ENCODE results near the gene NKX2-8.

GRCh38 chr14:36625014-36625413, 42.6 kb upstream of the NKX2-8 start:
- no peak for TF ChIP-seq POLR2A (IDR thresholded peaks at IDR 0.05)
- no peak for TF ChIP-seq CTCF (IDR thresholded peaks at IDR 0.05)
